Central memory CD8-positive, alpha-beta T cell (primary cell): ENCODE results near the gene ZNF33A.
"Not testable (repeated sequence)": the region's sequence is repeated elsewhere in the genome, so short reads cannot be mapped to it uniquely, and the experiment has no call there.

Experiments
- ATAC-seq: fragments of 150-1000 bp; cut with Tn5 transposase; replicated peaks from 2 replicates; pipeline ENCODE4 v1.10.0; 2022; ENCODE audit warnings: mild to moderate bottlenecking, moderate FRiP score, moderate number of reproducible peaks; ENCODE audit not compliant: poor library complexity, severe bottlenecking; ENCODE audit errors: extremely low read depth
- DNase-seq, 2 donors: peaks; one replicate each; pipeline ENCODE4 v3.0.0; 2021; ENCODE audit warnings: low spot score in 2 of 2
- H3K27ac Mint-ChIP-seq: one replicate; pipeline ENCODE4 v1.8.0; 2022; ENCODE audit warnings: low read depth, mild to moderate bottlenecking, moderate library complexity, mixed read lengths
- H3K27me3 Mint-ChIP-seq: one replicate; pipeline ENCODE4 v1.8.0; 2022; ENCODE audit warnings: mixed read lengths
- H3K36me3 Mint-ChIP-seq: one replicate; pipeline ENCODE4 v1.8.0; 2022; ENCODE audit warnings: mild to moderate bottlenecking, moderate library complexity, mixed read lengths; ENCODE audit not compliant: insufficient read depth
- H3K4me1 Mint-ChIP-seq: one replicate; pipeline ENCODE4 v1.8.0; 2022; ENCODE audit warnings: mixed read lengths
- H3K4me3 Mint-ChIP-seq: one replicate; pipeline ENCODE4 v1.8.0; 2022; ENCODE audit warnings: mild to moderate bottlenecking, moderate library complexity, mixed read lengths
- H3K9me3 Mint-ChIP-seq: one replicate; pipeline ENCODE4 v1.8.0; 2022; ENCODE audit warnings: mixed read lengths

The ZNF33A gene

DNA sequence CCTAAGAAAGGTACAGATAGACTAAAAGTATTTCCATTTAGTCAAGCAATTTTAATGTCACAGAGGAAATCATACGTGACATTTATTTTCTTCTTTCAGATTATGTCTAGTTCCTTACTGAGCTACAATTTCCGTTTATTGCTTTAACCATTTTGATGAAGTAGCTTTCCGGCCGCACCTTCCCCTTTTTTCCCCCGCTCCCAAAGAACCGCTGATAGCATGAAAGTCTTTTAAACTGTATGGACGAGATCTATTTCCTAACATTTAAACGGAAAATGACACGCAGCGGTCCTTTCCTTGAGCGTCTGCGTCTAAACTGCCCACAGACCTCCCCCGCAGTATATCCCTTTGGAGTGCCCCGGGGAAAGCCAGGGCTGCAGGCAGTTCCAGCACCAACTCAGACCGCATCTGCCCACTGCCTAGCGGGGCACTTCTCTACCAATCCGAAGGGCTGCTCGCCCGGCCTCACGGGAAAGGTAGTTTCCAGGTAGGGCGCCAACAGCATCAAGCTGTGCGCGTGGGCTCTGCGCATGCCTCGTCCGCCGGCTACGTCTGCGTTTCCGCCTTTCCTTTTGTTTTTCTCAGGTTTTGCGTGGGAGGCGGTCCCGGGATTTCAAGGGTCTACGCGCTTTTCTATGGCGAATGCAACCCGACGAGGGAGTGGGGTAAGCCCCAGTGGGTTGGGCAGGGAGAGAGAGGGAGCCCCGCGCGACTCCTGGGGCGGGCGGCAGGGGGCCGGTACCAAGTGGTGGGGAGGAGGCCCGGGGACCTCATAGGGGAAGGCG, at the start of gene ZNF33A:
TSS of gene ZNF33A (plus strand) at position 557 of the 785 bp plus-strand sequence. CDS start 1,667 bp downstream, outside the sequence.
- ATAC-seq (peak; percentile 88), DNase-seq (peak; percentile 85 to 89)
- Mint-ChIP-seq H3K4me1 (peaks cover 32% of the 10 kb centered on the region), H3K27ac (peak within 1 kb of the TSS; percentile 100), H3K4me3 (peak within 1 kb of the TSS; percentile 99), H3K27me3 (no peaks in the 10 kb centered on the region), H3K36me3 (peaks cover 33% of the 10 kb centered on the region), H3K9me3 (no peaks in the 10 kb centered on the region)

DNA sequence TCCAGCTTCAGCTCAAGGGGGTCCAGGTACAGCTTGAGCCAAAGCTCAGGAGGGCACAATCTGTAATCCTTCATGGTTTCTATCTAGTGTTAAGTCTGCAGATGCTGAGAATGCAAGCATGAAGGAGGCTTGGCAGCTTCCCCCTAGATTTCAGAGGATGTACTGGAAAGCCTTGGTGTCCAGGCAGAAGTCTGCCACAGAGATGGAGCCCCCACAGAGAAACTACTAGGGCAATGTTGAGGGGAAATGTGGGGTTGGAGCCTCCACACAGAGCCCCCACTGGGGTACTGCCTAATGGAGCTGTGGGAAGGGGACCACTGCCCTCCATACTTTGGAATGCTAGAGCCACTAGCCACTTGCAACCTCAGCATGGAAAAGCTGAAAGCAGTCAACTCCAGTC, 45.5 kb upstream of the ZNF33A start:
- Mint-ChIP-seq H3K4me3 (no peak overlapping the region), H3K4me1 (no peaks in the 10 kb centered on the region), H3K9me3 (peaks cover 6% of the 10 kb centered on the region), H3K27ac (no peak overlapping the region), H3K36me3 (peaks cover 12% of the 10 kb centered on the region), H3K27me3 (no peaks in the 10 kb centered on the region)
- no peak for ATAC-seq
- no peak for DNase-seq

DNA sequence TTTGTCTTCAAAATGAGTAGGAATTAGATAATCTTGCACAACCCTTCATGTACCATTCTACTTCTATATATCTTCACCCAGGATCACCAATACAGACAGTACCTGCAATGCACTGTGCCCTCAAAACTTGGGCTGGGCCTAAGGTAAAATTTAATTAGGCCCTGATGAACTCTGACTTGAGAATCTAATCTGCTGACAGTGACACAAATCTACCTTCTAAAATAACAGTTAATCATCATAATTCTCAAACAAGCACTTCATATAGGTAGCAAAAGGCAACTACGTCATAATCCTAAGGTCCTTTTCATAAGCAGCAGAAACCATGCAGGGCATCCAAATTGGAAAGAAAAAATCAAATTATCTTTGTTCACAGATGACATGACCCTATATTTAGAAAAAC, 38.1 kb upstream of the ZNF33A start:
- Mint-ChIP-seq H3K4me3 (no peak overlapping the region), H3K27ac (no peak overlapping the region), H3K4me1 (peaks cover 28% of the 10 kb centered on the region), H3K27me3 (no peaks in the 10 kb centered on the region), H3K9me3 (no peaks in the 10 kb centered on the region), H3K36me3 (peaks cover 24% of the 10 kb centered on the region)
- ATAC-seq = no peak
- DNase-seq = no peak

GRCh38 chr10:37975401-37975991, 35.0 kb upstream of the ZNF33A start:
- no peak for DNase-seq
- H3K4me3 Mint-ChIP-seq = peak overlapping the region; percentile 84
- H3K36me3 Mint-ChIP-seq = peaks cover 13% of the 10 kb centered on the region

GRCh38 chr10:37976091-37976879, 34.2 kb upstream of the ZNF33A start, which contains the start of gene ZNF25:
Gene ZNF25, minus strand, starts transcription at chr10:37976647. Its CDS starts 4,925 bp downstream, at chr10:37971722.
- ATAC-seq = peak; percentile 92
- H3K27ac Mint-ChIP-seq = peak within 1 kb of the TSS; percentile 94
- H3K4me3 Mint-ChIP-seq = peak within 1 kb of the TSS; percentile 84
- no peaks in the 10 kb centered on the region for H3K9me3 Mint-ChIP-seq
- peak; percentile 84 to 94 for DNase-seq
- peaks cover 28% of the 10 kb centered on the region for H3K4me1 Mint-ChIP-seq
- no peaks in the 10 kb centered on the region for H3K27me3 Mint-ChIP-seq
- H3K36me3 Mint-ChIP-seq = peaks cover 8% of the 10 kb centered on the region

More at GRCh38 chr10:37975401-37975991, 35.0 kb upstream of the ZNF33A start:
- Mint-ChIP-seq H3K27me3 (no peaks in the 10 kb centered on the region), H3K27ac (peak overlapping the region; percentile 94), H3K4me1 (peaks cover 28% of the 10 kb centered on the region), H3K9me3 (no peaks in the 10 kb centered on the region)
- ATAC-seq = no peak

GRCh38 chr10:37976880-37977203, 33.6 kb upstream of the ZNF33A start:
- Mint-ChIP-seq H3K36me3 (peaks cover 7% of the 10 kb centered on the region), H3K4me1 (peaks cover 28% of the 10 kb centered on the region), H3K27me3 (no peaks in the 10 kb centered on the region), H3K4me3 (peak overlapping the region; percentile 84), H3K9me3 (no peaks in the 10 kb centered on the region), H3K27ac (peak overlapping the region; percentile 94)
- DNase-seq (no peak), ATAC-seq (peak; percentile 0)

GRCh38 chr10:37991655-37992054, 18.8 kb upstream of the ZNF33A start:
- no peaks in the 10 kb centered on the region for H3K4me1 Mint-ChIP-seq
- H3K27me3 Mint-ChIP-seq = peaks cover 13% of the 10 kb centered on the region
- ATAC-seq (no peak), DNase-seq (no peak)
- H3K9me3 Mint-ChIP-seq = no peaks in the 10 kb centered on the region
- no peak overlapping the region for H3K4me3 Mint-ChIP-seq
- no peak overlapping the region for H3K27ac Mint-ChIP-seq
- no peaks in the 10 kb centered on the region for H3K36me3 Mint-ChIP-seq

GRCh38 chr10:37992083-37992482, 18.4 kb upstream of the ZNF33A start:
- H3K36me3 Mint-ChIP-seq = no peaks in the 10 kb centered on the region
- ATAC-seq (no peak), DNase-seq (no peak)
- peaks cover 13% of the 10 kb centered on the region for H3K27me3 Mint-ChIP-seq
- no peak overlapping the region for H3K4me3 Mint-ChIP-seq
- no peaks in the 10 kb centered on the region for H3K9me3 Mint-ChIP-seq
- H3K4me1 Mint-ChIP-seq = no peaks in the 10 kb centered on the region
- H3K27ac Mint-ChIP-seq = no peak overlapping the region

- not testable (repeated sequence) for H3K27ac Mint-ChIP-seq, H3K27me3 Mint-ChIP-seq, ATAC-seq, H3K4me3 Mint-ChIP-seq, H3K36me3 Mint-ChIP-seq, H3K9me3 Mint-ChIP-seq, H3K4me1 Mint-ChIP-seq, DNase-seq
These were observed 11.6 kb upstream of the ZNF33A start for GRCh38 chr10:37998920-37999319.

GRCh38 chr10:38000474-38000873, 10.0 kb upstream of the ZNF33A start:
- H3K36me3 Mint-ChIP-seq, H3K27ac Mint-ChIP-seq, DNase-seq, H3K9me3 Mint-ChIP-seq, H3K27me3 Mint-ChIP-seq, ATAC-seq, H3K4me1 Mint-ChIP-seq, H3K4me3 Mint-ChIP-seq: not testable (repeated sequence)

- no peaks in the 10 kb centered on the region for H3K9me3 Mint-ChIP-seq
- H3K27ac Mint-ChIP-seq = no peak overlapping the region
- ATAC-seq (no peak), DNase-seq (no peak)
- H3K4me1 Mint-ChIP-seq = no peaks in the 10 kb centered on the region
- H3K27me3 Mint-ChIP-seq = no peaks in the 10 kb centered on the region
- no peaks in the 10 kb centered on the region for H3K36me3 Mint-ChIP-seq
- no peak overlapping the region for H3K4me3 Mint-ChIP-seq
These were observed 7.4 kb upstream of the ZNF33A start for GRCh38 chr10:38003026-38003425.

DNA sequence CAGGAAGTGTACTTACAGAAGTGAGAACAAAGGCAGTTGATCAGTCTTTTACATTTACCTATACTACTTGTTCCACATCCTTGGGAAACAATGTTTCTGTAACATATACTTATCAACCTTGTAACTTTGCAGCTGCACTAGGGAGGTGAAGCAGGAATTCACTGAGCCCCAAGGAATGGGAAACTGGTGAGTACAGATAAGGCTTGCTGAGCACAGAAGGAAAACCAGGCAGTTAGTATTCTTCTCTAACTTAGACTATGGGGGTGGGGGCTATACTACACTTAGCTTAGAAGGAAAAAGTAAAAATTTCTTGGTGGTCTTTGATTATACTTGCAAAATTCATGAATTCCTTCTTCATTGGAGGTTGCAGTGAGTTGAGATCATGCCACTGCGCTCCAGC, 6.9 kb upstream of the ZNF33A start:
- DNase-seq = no peak
- Mint-ChIP-seq H3K27me3 (no peaks in the 10 kb centered on the region), H3K36me3 (no peaks in the 10 kb centered on the region), H3K4me3 (no peak overlapping the region), H3K9me3 (no peaks in the 10 kb centered on the region), H3K27ac (no peak overlapping the region), H3K4me1 (no peaks in the 10 kb centered on the region)
- no peak for ATAC-seq
